ENCODE measurements around the gene SIK2.

Gene SIK2

GRCh38 chr11:111736181-111736590 lies 133.9 kb downstream of the SIK2 start:
- in situ Hi-C loops (cut with HindIII; ENCODE audit: low sequenced_read_pairs) = no loop called here
- no peak for DNase-seq (ENCODE audit: low read depth)
- no peak overlapping the region for H3K4me3 ChIP-seq (ENCODE audit: low read depth, low read length)
- TF ChIP-seq CTCF (IDR thresholded peaks at IDR 0.05; ENCODE audit: low read depth, low read length, missing control alignments) = no peak

GRCh38 chr11:111736621-111737443 lies 134.6 kb downstream of the SIK2 start:
- no peak overlapping the region for H3K4me3 ChIP-seq (ENCODE audit: low read depth, low read length)
- no peak for DNase-seq (ENCODE audit: low read depth)
- TF ChIP-seq CTCF (IDR thresholded peaks at IDR 0.05; ENCODE audit: low read depth, low read length, missing control alignments) = no peak
- in situ Hi-C loops (cut with HindIII; ENCODE audit: low sequenced_read_pairs) = no loop called here

GRCh38 chr11:111737444-111738210 lies 135.4 kb downstream of the SIK2 start:
- no peak for TF ChIP-seq CTCF (IDR thresholded peaks at IDR 0.05; ENCODE audit: low read depth, low read length, missing control alignments)
- no peak for DNase-seq (ENCODE audit: low read depth)
- in situ Hi-C loops (cut with HindIII; ENCODE audit: low sequenced_read_pairs) = no loop called here

GRCh38 chr11:111739299-111739698 lies 137.1 kb downstream of the SIK2 start:
- DNase-seq (ENCODE audit: low read depth) = no peak
- H3K4me3 ChIP-seq (ENCODE audit: low read depth, low read length) = no peak overlapping the region
- TF ChIP-seq CTCF (IDR thresholded peaks at IDR 0.05; ENCODE audit: low read depth, low read length, missing control alignments) = no peak
- in situ Hi-C loops (cut with HindIII; ENCODE audit: low sequenced_read_pairs) = no loop called here

More at GRCh38 chr11:111737444-111738210, 135.4 kb downstream of the SIK2 start:
- H3K4me3 ChIP-seq (ENCODE audit: low read depth, low read length) = no peak overlapping the region

- no peak for TF ChIP-seq CTCF (IDR thresholded peaks at IDR 0.05; ENCODE audit: low read depth, low read length, missing control alignments)
- no peak overlapping the region for H3K4me3 ChIP-seq (ENCODE audit: low read depth, low read length)
- in situ Hi-C loops (cut with HindIII; ENCODE audit: low sequenced_read_pairs) = loop anchor here (5.0 kb wide), 1 partner anchor 89 kb away; no protein-coding TSS in a partner anchor
- DNase-seq (ENCODE audit: low read depth) = no peak
These were observed 139.5 kb downstream of the SIK2 start for GRCh38 chr11:111741751-111742150.

- DNase-seq (ENCODE audit: low read depth) = no peak
- H3K4me3 ChIP-seq (ENCODE audit: low read depth, low read length) = no peak overlapping the region
- TF ChIP-seq CTCF (IDR thresholded peaks at IDR 0.05; ENCODE audit: low read depth, low read length, missing control alignments) = no peak
- in situ Hi-C loops (cut with HindIII; ENCODE audit: low sequenced_read_pairs) = loop anchor here (5.0 kb wide), 1 partner anchor 91 kb away; no protein-coding TSS in a partner anchor
These were observed 141.5 kb downstream of the SIK2 start for GRCh38 chr11:111743700-111744099.

Measured in astrocyte of the cerebellum (primary cell).